GM12872 (cell line): ENCODE measurements around the gene COX17.

Experiments
- CTCF ChIP-seq: IDR thresholded peaks from 3 replicates; pipeline ENCODE4 v1.5.1; 2011; ENCODE audit warnings: low read depth, mild to moderate bottlenecking, low read length, moderate library complexity; ENCODE audit not compliant: insufficient read depth

The COX17 gene

GRCh38 chr3:119676771-119677640 is at the start of gene COX17:
Gene COX17, minus strand, starts transcription at chr3:119677406. Its CDS starts 96 bp downstream, at chr3:119677310.
- TF ChIP-seq CTCF, result no peak

GRCh38 chr3:119726909-119727308 is 49.7 kb upstream of the COX17 start:
- TF ChIP-seq CTCF, result no peak

- no peak for TF ChIP-seq CTCF
Measured at GRCh38 chr3:119723022-119723421, 45.8 kb upstream of the COX17 start.

- no peak for TF ChIP-seq CTCF
Measured at GRCh38 chr3:119717520-119717919, 40.3 kb upstream of the COX17 start.

- TF ChIP-seq CTCF, result no peak
Measured at GRCh38 chr3:119716998-119717397, 39.8 kb upstream of the COX17 start.

- no peak for TF ChIP-seq CTCF
Measured at GRCh38 chr3:119715105-119715504, 37.9 kb upstream of the COX17 start.

GRCh38 chr3:119703820-119704531 is 26.8 kb upstream of the COX17 start:
- no peak for TF ChIP-seq CTCF
